ENCODE results near the gene INTS15. TPM values are rescaled to one million over a fixed set of nuclear protein-coding genes. Genes with fewer than 3 reads are reported as not detected.
"Not testable (repeated sequence)": the region's sequence is repeated elsewhere in the genome, so short reads cannot be mapped to it uniquely, and the experiment has no call there.

INTS15 gene
- total RNA-seq, 1 experiment from 2014 or later: 46.8 TPM

- ATAC-seq (0 out of 2 replicates have a peak, but pooled peaks have one; percentile 4), DNase-seq (ENCODE audit: low read depth, low spot score) (no peak)
- in situ Hi-C loops (cut with HindIII; ENCODE audit: low pct_unique_long_range_greater_than_20kb, low sequenced_read_pairs): loop anchor here (5.0 kb wide), 1 partner anchor 61 kb away; no protein-coding TSS in a partner anchor
Observed at GRCh38 chr7:6631605-6632004, 41.8 kb downstream of the INTS15 start.

GRCh38 chr7:6634021-6634420 lies 44.2 kb downstream of the INTS15 start:
- Histone ChIP-seq H3K4me1 (ENCODE audit: control insufficient read depth, insufficient read depth, low read length) (peaks cover 15% of the 10 kb centered on the region), H3K27me3 (ENCODE audit: control insufficient read depth, insufficient read depth, low read length) (no peaks in the 10 kb centered on the region), H3K36me3 (ENCODE audit: control insufficient read depth, insufficient read depth, low read length) (no peaks in the 10 kb centered on the region), H3K27ac (ENCODE audit: low read length) (no peak overlapping the region), H3K9me3 (ENCODE audit: control insufficient read depth, insufficient read depth, low read depth, low read length) (no peaks in the 10 kb centered on the region), H3K4me3 (ENCODE audit: low read depth in 2 of 2, low read length in 2 of 2) (no peak overlapping the region)
- in situ Hi-C loops (cut with HindIII; ENCODE audit: low pct_unique_long_range_greater_than_20kb, low sequenced_read_pairs) (loop anchor here (5.0 kb wide), 1 partner anchor 58 kb away; no protein-coding TSS in a partner anchor), intact Hi-C loops (cut with micrococcal nuclease; ENCODE audit: unreplicated experiment) (no loop called here)
- no peak for DNase-seq (ENCODE audit: low read depth, low spot score)
- POLR2A ChIA-PET: interaction anchor here (0.6 kb wide), 1 partner anchor 1493 kb away, joined by 5 read pairs; no protein-coding TSS in a partner anchor
- no peak for TF ChIP-seq REST (IDR thresholded peaks at IDR 0.05; ENCODE audit: insufficient read depth in 1 of 2, low read depth in 2 of 2, low read length in 1 of 2)
- no peak for TF ChIP-seq TCF7L2 (IDR thresholded peaks at IDR 0.05; ENCODE audit: low read depth, low read length)
- TF ChIP-seq SIN3A (IDR thresholded peaks at IDR 0.05; ENCODE audit: borderline replicate concordance, insufficient read depth, low read depth, low read length): no peak
- no peak for TF ChIP-seq CTCF (IDR thresholded peaks at IDR 0.05)
- no peak for TF ChIP-seq POLR2AphosphoS5 (IDR thresholded peaks at IDR 0.05; ENCODE audit: low read depth, low read length)
- CTCF ChIA-PET: no interaction called here
- ATAC-seq: no peak
- no TSS peak for BruUV-seq (replicated peaks)

More at GRCh38 chr7:6631605-6632004, 41.8 kb downstream of the INTS15 start:
- intact Hi-C loops (cut with micrococcal nuclease; ENCODE audit: unreplicated experiment): no loop called here
- Histone ChIP-seq H3K36me3 (ENCODE audit: control insufficient read depth, insufficient read depth, low read length) (no peaks in the 10 kb centered on the region), H3K4me1 (ENCODE audit: control insufficient read depth, insufficient read depth, low read length) (peaks cover 9% of the 10 kb centered on the region; the same call in 1 of the 2 replicates), H3K27me3 (ENCODE audit: control insufficient read depth, insufficient read depth, low read length) (no peaks in the 10 kb centered on the region), H3K4me3 (ENCODE audit: low read depth in 2 of 2, low read length in 2 of 2) (no peak overlapping the region), H3K27ac (ENCODE audit: low read length) (no peak overlapping the region), H3K9me3 (ENCODE audit: control insufficient read depth, insufficient read depth, low read depth, low read length) (no peaks in the 10 kb centered on the region)
- POLR2A ChIA-PET: no interaction called here
- no TSS peak for BruUV-seq (replicated peaks)
- CTCF ChIA-PET: no interaction called here
- TF ChIP-seq SIN3A (IDR thresholded peaks at IDR 0.05; ENCODE audit: borderline replicate concordance, insufficient read depth, low read depth, low read length) (no peak), CTCF (IDR thresholded peaks at IDR 0.05) (no peak), TCF7L2 (IDR thresholded peaks at IDR 0.05; ENCODE audit: low read depth, low read length) (no peak), REST (IDR thresholded peaks at IDR 0.05; ENCODE audit: insufficient read depth in 1 of 2, low read depth in 2 of 2, low read length in 1 of 2) (no peak), POLR2AphosphoS5 (IDR thresholded peaks at IDR 0.05; ENCODE audit: low read depth, low read length) (no peak)

- POLR2A ChIA-PET; intact Hi-C loops (cut with micrococcal nuclease; ENCODE audit: unreplicated experiment); H3K36me3 ChIP-seq (ENCODE audit: control insufficient read depth, insufficient read depth, low read length); BruUV-seq (replicated peaks); DNase-seq (ENCODE audit: low read depth, low spot score); CTCF ChIA-PET; ATAC-seq; H3K27me3 ChIP-seq (ENCODE audit: control insufficient read depth, insufficient read depth, low read length); H3K27ac ChIP-seq (ENCODE audit: low read length); H3K9me3 ChIP-seq (ENCODE audit: control insufficient read depth, insufficient read depth, low read depth, low read length); H3K4me3 ChIP-seq (ENCODE audit: low read depth in 2 of 2, low read length in 2 of 2): not testable (repeated sequence)
- H3K4me1 ChIP-seq (ENCODE audit: control insufficient read depth, insufficient read depth, low read length): peaks cover 15% of the 10 kb centered on the region
- in situ Hi-C loops (cut with HindIII; ENCODE audit: low pct_unique_long_range_greater_than_20kb, low sequenced_read_pairs): loop anchor here (5.0 kb wide), 1 partner anchor 57 kb away; no protein-coding TSS in a partner anchor
Observed at GRCh38 chr7:6634971-6635370, 45.1 kb downstream of the INTS15 start.
